Measurements from ENCODE around the gene TENM3. TPM values are rescaled to one million over a fixed set of nuclear protein-coding genes. Genes with fewer than 3 reads are reported as not detected.

The TENM3 gene
- total RNA-seq, 1 donor from 2014 or later = 11.0 TPM

DNA sequence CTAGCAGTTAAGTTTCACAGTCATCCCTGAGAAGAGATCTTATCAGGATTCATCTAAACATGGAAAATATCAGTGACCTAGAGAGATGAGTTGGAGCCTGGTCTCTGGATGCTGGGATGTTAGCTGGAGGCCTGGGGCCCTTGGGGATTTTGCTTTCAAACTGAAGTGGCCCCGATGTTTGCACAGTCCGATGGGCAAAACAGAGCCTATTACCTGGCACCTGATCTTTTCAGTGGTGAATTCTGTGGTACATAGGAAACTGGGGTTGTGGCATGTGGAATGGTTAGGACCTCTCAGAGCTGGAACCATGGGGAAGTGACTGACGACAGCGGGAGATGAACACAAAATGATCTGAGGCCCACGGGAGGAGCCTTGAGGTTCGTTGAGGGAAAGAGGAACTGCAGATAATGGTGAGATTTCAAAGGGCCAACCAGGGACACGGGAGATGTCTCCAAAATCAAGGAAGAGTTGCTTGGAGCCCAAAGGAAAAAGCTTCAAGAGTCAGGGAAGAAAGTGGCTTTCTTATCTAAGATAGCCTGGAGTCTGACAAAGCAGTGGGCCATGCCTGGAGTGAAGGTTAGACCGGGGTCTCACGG, 17.8 kb upstream of the TENM3 start:
- Histone ChIP-seq H3K27me3 (no peaks in the 10 kb centered on the region), H3K36me3 (no peaks in the 10 kb centered on the region), H3K9me3 (no peaks in the 10 kb centered on the region), H3K4me3 (no peak overlapping the region), H3K4me1 (no peaks in the 10 kb centered on the region), H3K27ac (no peak overlapping the region)
- no peak for TF ChIP-seq POLR2A (IDR thresholded peaks at IDR 0.05)
- TF ChIP-seq POLR2AphosphoS5 (IDR thresholded peaks at IDR 0.05; ENCODE audit: insufficient read depth in 1 of 2, low read depth in 1 of 2) = no peak
- TF ChIP-seq CTCF (IDR thresholded peaks at IDR 0.05) = no peak
- DNase-seq (ENCODE audit: extremely low spot score in 2 of 2) = peak in 1 of 2 donors; percentile 56
- intact Hi-C loops (cut with DNase I) = no loop called here

DNA sequence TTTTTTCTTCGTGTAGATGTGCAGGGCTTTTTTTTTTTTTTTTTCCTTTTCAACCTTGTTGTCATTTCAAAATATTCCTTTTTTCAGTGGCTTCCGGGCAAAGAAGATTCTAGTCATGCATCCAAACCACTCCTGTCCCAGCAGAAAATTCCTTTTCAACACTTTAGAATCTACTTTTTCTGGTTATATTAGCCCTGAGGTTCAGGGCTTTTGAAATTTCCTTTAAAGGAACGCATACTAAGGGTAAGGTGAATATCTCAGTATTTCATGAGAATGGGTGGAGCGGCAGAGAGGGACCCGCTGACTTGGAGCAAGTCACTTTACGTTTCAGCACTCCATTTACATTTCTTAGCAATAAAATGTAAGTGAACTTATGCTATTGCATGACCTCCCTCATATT, 15.6 kb upstream of the TENM3 start:
- no peak for DNase-seq (ENCODE audit: extremely low spot score in 2 of 2)

DNA sequence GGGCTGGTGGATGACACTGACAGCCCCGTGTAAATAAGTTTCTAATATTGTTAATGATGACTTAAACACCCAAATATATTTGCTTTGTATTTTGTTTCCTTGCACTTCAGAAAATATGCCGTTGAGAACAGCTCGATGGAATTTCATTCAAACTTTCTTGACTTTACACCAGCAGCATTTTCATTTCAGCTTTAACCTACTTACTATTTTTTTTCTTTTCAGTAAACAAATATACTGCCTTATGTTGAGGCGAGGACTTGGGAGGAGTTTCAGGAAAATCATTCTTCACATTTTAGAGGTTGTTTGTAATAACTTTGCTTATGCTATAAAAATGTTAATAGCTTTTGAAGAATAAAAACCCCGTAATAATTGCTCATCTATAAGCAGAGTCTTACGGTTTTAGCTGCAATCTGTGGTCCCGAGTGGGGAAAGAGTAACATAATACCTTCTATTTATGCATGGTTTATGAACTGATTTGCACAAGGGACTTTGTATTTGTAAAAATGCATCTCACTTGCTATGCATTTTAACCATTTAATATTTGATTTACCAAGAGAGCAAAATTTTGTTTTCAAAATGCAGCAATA, 14.1 kb upstream of the TENM3 start:
- Histone ChIP-seq H3K36me3 (no peaks in the 10 kb centered on the region), H3K27ac (no peak overlapping the region), H3K27me3 (no peaks in the 10 kb centered on the region), H3K4me3 (no peak overlapping the region), H3K4me1 (no peaks in the 10 kb centered on the region), H3K9me3 (no peaks in the 10 kb centered on the region)
- TF ChIP-seq POLR2A (IDR thresholded peaks at IDR 0.05) (no peak), POLR2AphosphoS5 (IDR thresholded peaks at IDR 0.05; ENCODE audit: insufficient read depth in 1 of 2, low read depth in 1 of 2) (no peak), CTCF (IDR thresholded peaks at IDR 0.05) (no peak)
- intact Hi-C loops (cut with DNase I) = no loop called here
- DNase-seq (ENCODE audit: extremely low spot score in 2 of 2) = no peak

More for the DNA sequence above, 15.6 kb upstream of the TENM3 start:
- Histone ChIP-seq H3K4me3 (no peak overlapping the region), H3K27ac (no peak overlapping the region), H3K9me3 (no peaks in the 10 kb centered on the region), H3K36me3 (no peaks in the 10 kb centered on the region), H3K4me1 (no peaks in the 10 kb centered on the region), H3K27me3 (no peaks in the 10 kb centered on the region)
- intact Hi-C loops (cut with DNase I) = no loop called here
- TF ChIP-seq CTCF (IDR thresholded peaks at IDR 0.05) (no peak), POLR2A (IDR thresholded peaks at IDR 0.05) (no peak), POLR2AphosphoS5 (IDR thresholded peaks at IDR 0.05; ENCODE audit: insufficient read depth in 1 of 2, low read depth in 1 of 2) (no peak)

GRCh38 chr4:182230256-182230655, 12.9 kb upstream of the TENM3 start:
- no peaks in the 10 kb centered on the region for H3K27me3 ChIP-seq
- intact Hi-C loops (cut with DNase I) = no loop called here
- TF ChIP-seq POLR2A (IDR thresholded peaks at IDR 0.05) (no peak), CTCF (IDR thresholded peaks at IDR 0.05) (no peak), POLR2AphosphoS5 (IDR thresholded peaks at IDR 0.05; ENCODE audit: insufficient read depth in 1 of 2, low read depth in 1 of 2) (no peak)
- H3K4me1 ChIP-seq = no peaks in the 10 kb centered on the region
- H3K36me3 ChIP-seq = no peaks in the 10 kb centered on the region
- H3K9me3 ChIP-seq = no peaks in the 10 kb centered on the region
- H3K4me3 ChIP-seq = no peak overlapping the region
- H3K27ac ChIP-seq = no peak overlapping the region
- no peak for DNase-seq (ENCODE audit: extremely low spot score in 2 of 2)

GRCh38 chr4:182231080-182231479, 12.1 kb upstream of the TENM3 start:
- no peak for TF ChIP-seq POLR2A (IDR thresholded peaks at IDR 0.05)
- no peak for TF ChIP-seq POLR2AphosphoS5 (IDR thresholded peaks at IDR 0.05; ENCODE audit: insufficient read depth in 1 of 2, low read depth in 1 of 2)
- no peak for TF ChIP-seq CTCF (IDR thresholded peaks at IDR 0.05)
- no peaks in the 10 kb centered on the region for H3K36me3 ChIP-seq
- H3K4me3 ChIP-seq = no peak overlapping the region
- H3K27me3 ChIP-seq = no peaks in the 10 kb centered on the region
- H3K27ac ChIP-seq = no peak overlapping the region
- H3K9me3 ChIP-seq = no peaks in the 10 kb centered on the region
- intact Hi-C loops (cut with DNase I) = no loop called here
- H3K4me1 ChIP-seq = no peaks in the 10 kb centered on the region
- no peak for DNase-seq (ENCODE audit: extremely low spot score in 2 of 2)

All from vagina (tissue), 2 donors.